GM18526 (cell line): ENCODE results near the gene NRXN3.

Experiments
- POLR2A ChIP-seq: IDR thresholded peaks from 3 replicates; pipeline ENCODE4 v1.6.1; 2011; ENCODE audit not compliant: insufficient read length; ENCODE audit errors: extremely low read depth

NRXN3 gene

GRCh38 chr14:79600406-79600805 lies 1430.2 kb downstream of the NRXN3 start:
- TF ChIP-seq POLR2A = no peak

GRCh38 chr14:79601579-79601978 lies 1431.4 kb downstream of the NRXN3 start:
- no peak for TF ChIP-seq POLR2A

GRCh38 chr14:79602045-79602444 lies 1431.9 kb downstream of the NRXN3 start:
- TF ChIP-seq POLR2A = no peak

- no peak for TF ChIP-seq POLR2A
These were observed 1432.6 kb downstream of the NRXN3 start for GRCh38 chr14:79602742-79603141.

- no peak for TF ChIP-seq POLR2A
These were observed 1435.7 kb downstream of the NRXN3 start for GRCh38 chr14:79605849-79606248.

- TF ChIP-seq POLR2A = no peak
These were observed 1438.3 kb downstream of the NRXN3 start for GRCh38 chr14:79608446-79608845.

GRCh38 chr14:79613625-79614024 lies 1443.5 kb downstream of the NRXN3 start:
- TF ChIP-seq POLR2A = no peak

- no peak for TF ChIP-seq POLR2A
These were observed 1444.3 kb downstream of the NRXN3 start for GRCh38 chr14:79614448-79614847.

- TF ChIP-seq POLR2A = no peak
These were observed 1456.9 kb downstream of the NRXN3 start for GRCh38 chr14:79627058-79627457.

- TF ChIP-seq POLR2A = no peak
These were observed 1459.5 kb downstream of the NRXN3 start for GRCh38 chr14:79629411-79630287.

- TF ChIP-seq POLR2A = no peak
These were observed 1460.3 kb downstream of the NRXN3 start for GRCh38 chr14:79630288-79630960.

GRCh38 chr14:79631276-79631675 lies 1461.1 kb downstream of the NRXN3 start:
- TF ChIP-seq POLR2A = no peak

GRCh38 chr14:79638672-79639266 lies 1468.6 kb downstream of the NRXN3 start:
- no peak for TF ChIP-seq POLR2A

GRCh38 chr14:79639613-79640012 lies 1469.4 kb downstream of the NRXN3 start:
- no peak for TF ChIP-seq POLR2A

- TF ChIP-seq POLR2A = no peak
These were observed 1471.2 kb downstream of the NRXN3 start for GRCh38 chr14:79641371-79641770.

- TF ChIP-seq POLR2A = no peak
These were observed 1473.0 kb downstream of the NRXN3 start for GRCh38 chr14:79643132-79643531.

GRCh38 chr14:79645753-79646362 lies 1475.7 kb downstream of the NRXN3 start:
- no peak for TF ChIP-seq POLR2A
